ENCODE data around the gene ALPP.
"Not testable (repeated sequence)": the region's sequence is repeated elsewhere in the genome, so short reads cannot be mapped to it uniquely, and the experiment has no call there.

ALPP gene

DNA sequence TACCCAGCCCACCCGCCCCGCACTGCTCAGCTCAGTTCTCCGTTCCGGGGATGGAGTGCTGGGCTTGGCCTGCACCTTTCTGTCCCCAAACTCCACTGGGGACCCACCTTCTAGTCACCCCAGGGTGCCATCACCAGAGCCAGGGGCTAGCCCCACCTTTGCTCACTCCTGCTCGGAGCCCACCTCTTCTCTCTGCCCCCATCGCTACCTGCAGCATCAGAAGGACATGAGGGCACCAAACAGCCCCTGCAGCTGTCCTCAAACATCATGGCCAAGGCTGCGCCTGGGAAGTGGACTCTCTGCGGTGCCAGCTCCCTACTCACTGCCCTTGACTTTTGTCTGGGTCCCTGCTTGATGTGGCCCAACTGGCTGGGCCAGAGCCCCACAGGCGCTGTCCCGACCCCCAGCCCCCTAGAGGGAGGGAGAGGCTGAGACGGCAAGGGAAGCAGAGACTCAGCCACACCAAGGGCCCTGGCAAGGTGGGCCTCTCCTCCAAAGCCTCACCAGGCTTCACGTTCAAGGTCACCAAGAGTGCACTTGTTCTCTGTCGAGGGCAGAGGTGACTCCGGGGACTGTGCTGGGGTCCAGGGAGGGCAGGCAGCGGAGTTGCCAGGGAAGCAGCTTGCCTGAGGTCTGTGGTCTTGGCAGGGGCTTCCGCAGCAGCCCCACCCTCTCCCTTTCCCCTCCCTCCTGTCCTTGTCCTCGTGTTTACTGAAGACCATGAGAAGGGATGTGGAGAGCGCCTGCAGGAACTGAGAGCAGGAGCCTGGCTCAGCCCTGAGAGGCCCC, 13.6 kb upstream of the ALPP start:
- DNase-seq: not testable (repeated sequence)

GRCh38 chr2:232365621-232366321, 12.8 kb upstream of the ALPP start:
- DNase-seq: no peak

DNA sequence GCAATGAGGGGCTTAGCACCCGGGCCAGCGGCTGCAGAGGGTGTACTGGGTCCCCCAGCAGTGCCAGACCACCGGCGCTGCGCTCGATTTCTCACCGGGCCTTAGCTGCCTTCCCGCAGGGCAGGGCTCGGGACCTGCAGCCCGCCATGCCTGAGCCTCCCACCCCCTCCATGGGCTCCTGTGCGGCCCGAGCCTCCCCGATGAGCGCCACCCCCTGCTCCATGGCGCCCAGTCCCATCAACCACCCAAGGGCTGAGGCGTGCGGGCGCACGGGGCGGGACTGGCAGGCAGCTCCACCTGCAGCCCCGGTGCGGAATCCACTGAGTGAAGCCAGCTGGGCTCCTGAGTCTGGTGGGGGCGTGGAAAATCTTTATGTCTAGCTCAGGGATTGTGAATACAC, 12.1 kb upstream of the ALPP start:
- not testable (repeated sequence) for DNase-seq

DNA sequence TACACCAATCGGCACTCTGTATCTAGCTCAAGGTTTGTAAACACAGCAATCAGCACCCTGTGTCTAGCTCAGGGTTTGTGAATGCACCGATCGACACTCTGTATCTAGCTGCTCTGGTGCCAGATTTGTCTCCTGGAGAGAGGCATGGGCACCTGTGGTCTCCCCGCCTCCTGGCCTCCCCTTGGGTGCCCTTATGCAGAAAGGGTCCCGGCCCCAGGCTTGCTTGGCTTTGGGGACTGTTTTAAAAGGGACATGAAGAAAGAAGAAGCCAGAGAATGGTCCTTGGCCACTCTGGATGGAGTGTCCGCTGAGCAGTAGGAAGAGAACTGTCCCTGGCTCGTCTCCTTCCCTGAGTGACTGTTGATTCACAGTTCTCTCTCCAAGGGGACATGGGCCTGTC, 11.5 kb upstream of the ALPP start:
- DNase-seq: no peak

- DNase-seq: no peak
Measured at GRCh38 chr2:232367591-232368233, 10.8 kb upstream of the ALPP start.

DNA sequence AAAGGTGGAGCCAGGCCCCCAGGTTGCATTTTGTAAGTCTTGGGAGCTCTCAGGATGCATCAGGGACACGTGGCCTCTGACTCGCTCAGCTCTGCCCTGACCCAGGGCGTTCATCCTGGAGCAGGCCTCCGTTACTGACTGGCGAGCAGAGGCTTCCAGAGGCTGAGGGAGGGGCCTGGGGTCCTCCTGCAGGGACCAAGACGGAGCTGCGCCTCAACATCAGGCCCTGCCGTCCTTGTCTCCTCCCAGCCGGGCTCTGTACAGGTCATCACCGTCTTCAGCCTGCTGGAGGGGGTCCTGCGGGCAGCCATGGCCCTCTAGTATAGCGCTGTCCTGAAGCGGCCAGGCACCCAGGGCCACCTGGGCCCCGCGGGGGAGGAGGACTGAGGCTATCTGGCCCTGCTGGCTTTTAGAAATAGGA, 10.2 kb upstream of the ALPP start:
- DNase-seq: no peak

GRCh38 chr2:232369126-232369951, 9.2 kb upstream of the ALPP start:
- no peak for DNase-seq

DNA sequence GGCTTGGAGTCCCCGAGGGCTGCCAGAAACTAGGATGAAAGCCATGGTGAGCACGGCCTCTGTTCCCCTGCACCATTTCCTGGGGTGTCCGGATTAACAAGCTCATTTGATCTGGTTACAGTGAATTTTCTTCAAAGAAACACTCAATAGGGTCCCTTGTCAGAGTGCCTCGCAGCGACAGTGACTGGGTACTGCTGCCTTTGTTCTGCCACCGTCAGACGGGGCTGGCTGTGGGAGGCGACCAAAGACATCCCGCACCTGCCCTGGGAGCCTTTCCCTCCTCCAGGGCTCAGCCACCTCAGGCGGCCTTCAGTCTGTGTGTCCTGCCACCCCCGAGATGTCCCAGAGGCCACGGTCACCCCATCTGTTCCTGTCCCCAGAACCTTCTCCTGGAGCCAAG, 8.5 kb upstream of the ALPP start:
- not testable (repeated sequence) for DNase-seq

DNA sequence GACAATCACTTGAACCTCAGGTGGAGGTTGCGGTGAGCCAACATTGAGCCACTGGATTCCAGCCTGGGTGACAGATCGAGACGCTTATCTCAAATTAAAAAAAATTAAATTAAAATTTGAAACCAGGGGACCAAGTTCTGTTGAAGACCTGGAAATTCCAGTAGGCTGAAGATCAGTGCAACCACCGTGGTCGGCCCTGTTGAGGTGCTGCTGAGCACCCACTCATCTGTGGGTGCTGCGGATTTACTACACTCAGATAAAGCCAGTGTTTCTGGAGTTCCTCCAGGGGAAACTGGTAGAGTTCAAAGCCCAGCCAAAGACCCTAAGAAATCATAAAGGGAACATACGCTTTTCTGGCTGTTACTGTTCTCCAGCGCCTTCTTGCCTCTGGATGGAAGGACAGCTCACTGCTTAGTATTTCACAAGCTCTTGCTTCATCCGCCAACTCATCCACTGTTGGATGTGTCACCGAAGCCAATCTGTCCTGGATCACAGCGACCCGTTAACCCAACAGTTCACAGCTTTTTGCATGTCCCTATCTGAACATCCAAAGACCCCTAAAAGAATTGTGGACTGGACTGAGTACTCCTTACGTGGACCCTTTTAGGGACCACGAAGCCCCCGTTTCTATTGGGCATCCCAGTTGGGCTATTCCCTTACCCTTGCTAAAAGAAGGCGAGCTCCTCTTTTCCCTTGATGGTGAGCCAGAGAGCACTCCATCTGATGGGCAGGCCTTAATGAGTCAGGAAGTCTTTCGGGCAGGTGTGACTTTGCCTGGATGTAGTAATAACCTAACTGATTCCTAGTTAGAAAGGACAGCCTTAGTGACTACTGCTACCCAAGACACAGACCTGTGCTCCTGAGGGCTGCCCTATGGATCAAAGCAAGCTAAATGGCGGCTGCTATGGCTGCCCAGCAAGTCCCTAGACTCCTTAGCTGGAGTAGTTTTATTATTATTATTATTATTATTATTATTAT, 6.0 kb upstream of the ALPP start:
- peak in 1 of 2 experiments; percentile 12 for DNase-seq

- no peak for DNase-seq
Measured at GRCh38 chr2:232374356-232374755, 4.2 kb upstream of the ALPP start.

GRCh38 chr2:232375164-232375563, 3.4 kb upstream of the ALPP start:
- DNase-seq: no peak

DNA sequence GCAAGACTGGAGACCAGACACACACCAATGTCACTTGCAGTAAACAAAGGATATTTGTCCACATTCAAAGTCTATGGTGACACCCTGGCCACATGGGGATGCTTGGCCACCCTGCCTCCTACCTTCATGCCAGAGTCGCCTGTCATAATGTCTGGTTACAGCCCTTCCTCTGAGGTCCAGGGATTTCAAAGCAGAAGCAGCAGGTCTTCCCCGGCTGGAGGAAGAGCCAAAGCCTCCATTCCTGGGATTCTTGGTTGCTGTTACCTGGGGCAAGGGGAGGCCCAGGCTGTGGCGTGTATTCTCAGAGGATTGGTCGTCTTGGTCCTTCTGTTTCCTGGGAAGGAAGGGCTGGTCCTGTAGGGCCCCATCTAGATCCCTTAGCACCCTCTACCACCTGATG, 2.3 kb upstream of the ALPP start:
- no peak for DNase-seq

DNA sequence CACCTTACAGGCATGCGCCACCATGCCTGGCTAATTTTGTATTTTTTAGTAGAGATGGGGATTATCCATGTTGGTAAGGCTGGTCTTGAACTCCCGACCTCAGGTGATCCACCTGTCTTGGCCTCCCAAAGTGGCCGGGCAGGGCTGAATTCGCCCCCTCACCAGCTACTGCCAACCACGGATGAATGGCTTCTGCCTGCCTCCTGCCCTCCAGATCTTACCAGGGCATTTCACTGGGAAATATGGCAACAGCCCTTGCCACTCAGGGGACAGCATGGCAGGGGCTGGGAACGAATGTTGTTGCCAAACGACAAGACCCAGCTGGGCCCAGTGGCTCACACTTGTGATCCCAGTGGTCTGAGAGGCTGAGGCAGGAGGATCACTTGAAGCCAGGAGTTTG, 1.8 kb upstream of the ALPP start:
- DNase-seq: no peak

DNA sequence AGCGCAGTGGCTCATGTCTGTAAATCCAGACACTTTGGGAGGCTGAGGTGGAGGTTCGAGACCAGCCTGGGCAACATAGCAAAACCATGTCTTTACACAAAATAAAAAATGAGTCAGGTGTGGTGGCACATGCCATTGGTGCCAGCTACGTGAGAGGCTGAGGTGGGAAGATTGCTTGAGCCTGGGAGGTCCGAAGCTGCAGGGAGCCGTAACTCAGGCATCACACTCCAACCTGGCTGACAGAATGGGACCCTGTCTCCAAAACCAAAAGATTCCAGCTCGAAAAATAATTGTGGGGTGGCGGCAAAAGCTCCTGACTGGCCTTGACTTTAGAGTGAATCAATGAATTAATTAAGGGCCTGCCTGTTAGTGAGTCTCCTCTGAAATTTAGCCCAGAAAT, 1.2 kb upstream of the ALPP start:
- no peak for DNase-seq

DNA sequence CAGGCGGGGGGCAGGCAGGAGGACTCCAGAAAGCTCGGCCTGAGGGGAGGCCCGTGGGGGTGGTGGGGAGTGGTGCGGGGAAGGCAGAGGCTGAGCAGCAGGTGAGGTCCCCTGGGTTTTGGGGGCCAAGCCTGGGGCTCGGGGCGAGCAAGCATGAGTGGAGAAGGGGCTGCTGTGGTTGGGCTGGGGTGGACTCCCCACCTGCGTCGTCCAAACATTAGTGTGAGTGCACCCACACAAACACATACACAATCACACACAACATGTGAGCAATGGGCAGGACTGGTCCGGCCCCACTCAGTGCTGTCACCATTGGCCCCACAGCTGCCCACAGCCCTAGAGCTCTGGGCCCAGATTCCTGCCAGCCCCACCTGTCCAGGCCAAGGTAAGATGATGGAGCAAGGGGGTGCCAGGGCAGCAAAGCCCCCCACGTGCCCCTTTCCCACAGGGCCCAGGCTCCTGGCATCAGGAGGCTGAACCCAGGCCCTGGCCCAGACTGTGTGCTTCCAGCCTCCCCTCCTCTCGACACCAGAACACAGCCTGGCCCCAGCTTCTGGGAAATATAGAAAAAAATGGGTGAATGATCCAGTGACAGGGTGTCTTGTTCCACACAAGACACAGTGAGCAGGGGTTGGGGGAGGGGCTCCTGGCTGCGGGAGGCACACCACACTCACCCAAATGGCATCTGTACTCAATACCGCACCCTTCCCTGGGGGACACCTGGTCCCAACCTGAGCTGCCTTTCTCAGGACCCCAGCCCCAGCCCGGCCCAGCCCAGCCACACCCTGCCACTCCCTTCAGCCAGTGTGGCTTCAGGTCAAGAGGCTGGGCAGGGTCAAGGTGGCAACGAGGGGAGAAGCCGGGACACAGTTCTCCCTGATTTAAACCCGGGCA, 463 bp upstream of the ALPP start:
- DNase-seq: no peak

DNA sequence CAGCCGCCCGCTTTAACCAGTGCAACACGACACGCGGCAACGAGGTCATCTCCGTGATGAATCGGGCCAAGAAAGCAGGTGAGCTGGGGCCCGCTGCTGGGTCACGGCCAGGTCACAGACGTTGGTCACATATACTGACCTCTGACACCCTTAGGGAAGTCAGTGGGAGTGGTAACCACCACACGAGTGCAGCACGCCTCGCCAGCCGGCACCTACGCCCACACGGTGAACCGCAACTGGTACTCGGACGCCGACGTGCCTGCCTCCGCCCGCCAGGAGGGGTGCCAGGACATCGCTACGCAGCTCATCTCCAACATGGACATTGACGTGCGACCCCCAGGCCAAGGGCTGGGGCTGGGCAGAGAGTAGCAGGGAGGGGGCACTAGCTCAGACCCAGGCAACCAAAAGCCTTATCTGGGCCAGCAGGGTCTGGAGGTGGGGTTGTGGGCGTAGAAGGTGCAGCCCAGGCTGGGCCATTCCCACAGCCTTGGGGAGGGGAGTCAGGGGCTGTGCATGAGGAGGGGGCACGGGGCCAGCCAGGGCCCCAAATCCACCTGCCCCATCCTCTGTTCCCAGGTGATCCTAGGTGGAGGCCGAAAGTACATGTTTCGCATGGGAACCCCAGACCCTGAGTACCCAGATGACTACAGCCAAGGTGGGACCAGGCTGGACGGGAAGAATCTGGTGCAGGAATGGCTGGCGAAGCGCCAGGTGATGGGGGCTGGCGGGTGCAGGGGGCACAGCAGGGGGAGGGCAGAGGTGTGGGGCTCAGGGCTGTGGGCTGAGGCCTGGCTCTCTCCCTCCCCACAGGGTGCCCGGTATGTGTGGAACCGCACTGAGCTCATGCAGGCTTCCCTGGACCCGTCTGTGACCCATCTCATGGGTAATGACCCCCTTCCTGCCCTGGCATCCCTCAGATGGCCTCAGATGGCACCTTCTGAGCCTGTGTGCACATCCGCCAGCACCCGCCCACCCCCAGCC, 1.3 kb downstream of the ALPP start:
- not testable (repeated sequence) for DNase-seq

DNA sequence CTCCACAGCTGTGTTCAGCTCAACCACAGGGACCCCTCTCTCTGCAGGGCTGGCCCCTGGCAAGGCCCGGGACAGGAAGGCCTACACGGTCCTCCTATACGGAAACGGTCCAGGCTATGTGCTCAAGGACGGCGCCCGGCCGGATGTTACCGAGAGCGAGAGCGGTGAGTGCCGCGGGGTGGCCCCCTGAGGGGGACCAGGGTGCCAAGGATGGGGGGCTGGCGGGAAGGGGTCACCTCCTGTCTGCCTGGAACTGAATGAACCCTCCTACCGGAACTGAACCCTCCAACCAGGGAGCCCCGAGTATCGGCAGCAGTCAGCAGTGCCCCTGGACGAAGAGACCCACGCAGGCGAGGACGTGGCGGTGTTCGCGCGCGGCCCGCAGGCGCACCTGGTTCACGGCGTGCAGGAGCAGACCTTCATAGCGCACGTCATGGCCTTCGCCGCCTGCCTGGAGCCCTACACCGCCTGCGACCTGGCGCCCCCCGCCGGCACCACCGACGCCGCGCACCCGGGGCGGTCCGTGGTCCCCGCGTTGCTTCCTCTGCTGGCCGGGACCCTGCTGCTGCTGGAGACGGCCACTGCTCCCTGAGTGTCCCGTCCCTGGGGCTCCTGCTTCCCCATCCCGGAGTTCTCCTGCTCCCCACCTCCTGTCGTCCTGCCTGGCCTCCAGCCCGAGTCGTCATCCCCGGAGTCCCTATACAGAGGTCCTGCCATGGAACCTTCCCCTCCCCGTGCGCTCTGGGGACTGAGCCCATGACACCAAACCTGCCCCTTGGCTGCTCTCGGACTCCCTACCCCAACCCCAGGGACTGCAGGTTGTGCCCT, 2.9 kb downstream of the ALPP start:
- DNase-seq: not testable (repeated sequence)
